Thyroid gland (tissue), 4 donors: ENCODE data around the gene ATP5F1D. TPM values are rescaled to one million over a fixed set of nuclear protein-coding genes. Genes with fewer than 3 reads are reported as not detected.

Experiments
- DNase-seq, 2 donors: peaks; one replicate each; pipeline ENCODE4 v3.0.0-alpha.2; 2019
- H3K27ac ChIP-seq, 3 donors: fragments of 200-600 bp; sonication (generic); 1 replicate in 2 of 3; 2 replicates in 1 of 3; pipeline ENCODE4 v1.5.1; 2016 to 2019; ENCODE audit warnings: mild to moderate bottlenecking in 1 of 3, moderate library complexity in 1 of 3
- H3K27me3 ChIP-seq: fragments of 200-600 bp; sonication (generic); one replicate; pipeline ENCODE4 v1.5.1; 2019
- H3K36me3 ChIP-seq, 2 donors: fragments of 200-600 bp; sonication (generic); one replicate each; pipeline ENCODE4 v1.5.1; 2016 to 2019
- H3K4me1 ChIP-seq, 2 donors: fragments of 200-600 bp; sonication (generic); one replicate each; pipeline ENCODE4 v1.5.1; 2017 to 2019
- H3K4me3 ChIP-seq, 3 donors: fragments of 200-600 bp; sonication (generic); replicated peaks in 1 of 3; 1 replicate in 2 of 3; 2 replicates in 1 of 3; pipeline ENCODE4 v1.5.1; 2016; ENCODE audit warnings: mild to moderate bottlenecking in 1 of 3
- H3K9me3 ChIP-seq: fragments of 200-600 bp; sonication (generic); one replicate; pipeline ENCODE4 v1.5.1; 2017
- POLR2A ChIP-seq, 2 donors: fragments of 450-650 bp; IDR thresholded peaks; one replicate each; pipeline ENCODE4 v1.6.1; 2017; ENCODE audit warnings: antibody characterized with exemption in 2 of 2, mild to moderate bottlenecking in 2 of 2, moderate library complexity in 1 of 2
- WGBS, 2 donors: methylation state at CpG; one replicate each; pipeline ENCODE4 v1.1.5; 2017; 5-methylcytosine and 5-hydroxymethylcytosine counted together
- intact Hi-C: fragments of 100-400 bp; cut with DNase I; formaldehyde crosslinking; loops from one replicate; pipeline ENCODE4 v1.15.1; 2023
- total RNA-seq, 4 donors: library from RNA; depleted of rRNA; stranded (reverse); fragments of >200 nt; gene quantifications; one replicate each; pipeline ENCODE4 v1.2.3, GENCODE V29; 2016
- TF ChIP-seq, protein P1 (sequence below), 6 experiments: fragments of 200-600 bp in 3 of 6; fragments of 450-650 bp in 3 of 6; sonication (generic) in 3 of 6; IDR thresholded peaks; one replicate each; pipeline ENCODE4 v1.5.1; 2016 to 2019; ENCODE audit warnings: antibody characterized with exemption in 6 of 6, mild to moderate bottlenecking in 2 of 6, inconsistent platforms in 1 of 6, moderate library complexity in 1 of 6

ATP5F1D gene
- total RNA-seq, 4 donors from 2014 or later: 39.2 to 182 (median 83.0) TPM

DNA sequence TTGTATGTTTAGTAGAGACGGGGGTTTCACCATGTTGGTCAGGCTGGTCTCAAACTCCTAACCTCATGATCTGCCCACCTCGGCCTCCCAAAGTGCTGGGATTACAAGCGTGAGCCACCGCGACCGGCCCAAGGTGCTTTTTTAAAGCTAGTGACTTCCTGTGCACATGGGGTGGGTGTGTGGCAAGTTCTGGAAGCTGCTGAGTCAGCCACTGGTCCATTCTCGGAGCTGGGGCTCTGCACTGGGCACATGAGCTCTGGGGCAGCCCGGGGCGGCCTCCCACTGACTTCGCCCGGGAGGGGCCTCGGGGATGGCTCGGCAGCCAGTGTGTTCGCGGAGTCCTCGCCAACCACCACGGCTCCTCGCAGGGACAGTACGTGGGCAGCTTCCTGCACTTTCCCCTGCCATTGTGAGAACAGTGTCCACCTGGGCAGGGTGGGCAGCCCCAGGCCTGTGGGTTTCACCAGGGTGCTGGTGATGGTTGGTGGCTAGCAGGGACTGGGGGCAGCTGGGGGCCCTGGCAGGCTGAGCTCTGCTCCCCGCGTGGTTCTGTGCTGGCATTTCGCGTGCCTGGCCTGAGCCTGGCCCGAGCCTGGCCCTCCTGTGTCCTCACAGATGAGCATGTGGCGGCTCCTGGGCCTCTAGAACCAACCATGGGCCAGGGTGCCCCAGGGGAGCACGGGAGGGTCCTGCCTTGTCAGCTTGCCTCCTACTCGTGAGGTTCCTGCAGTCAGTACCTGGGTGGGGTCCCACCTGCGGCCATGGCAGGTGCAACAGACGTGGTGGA, 15.9 kb upstream of the ATP5F1D start:
- TF ChIP-seq, protein P1, sequence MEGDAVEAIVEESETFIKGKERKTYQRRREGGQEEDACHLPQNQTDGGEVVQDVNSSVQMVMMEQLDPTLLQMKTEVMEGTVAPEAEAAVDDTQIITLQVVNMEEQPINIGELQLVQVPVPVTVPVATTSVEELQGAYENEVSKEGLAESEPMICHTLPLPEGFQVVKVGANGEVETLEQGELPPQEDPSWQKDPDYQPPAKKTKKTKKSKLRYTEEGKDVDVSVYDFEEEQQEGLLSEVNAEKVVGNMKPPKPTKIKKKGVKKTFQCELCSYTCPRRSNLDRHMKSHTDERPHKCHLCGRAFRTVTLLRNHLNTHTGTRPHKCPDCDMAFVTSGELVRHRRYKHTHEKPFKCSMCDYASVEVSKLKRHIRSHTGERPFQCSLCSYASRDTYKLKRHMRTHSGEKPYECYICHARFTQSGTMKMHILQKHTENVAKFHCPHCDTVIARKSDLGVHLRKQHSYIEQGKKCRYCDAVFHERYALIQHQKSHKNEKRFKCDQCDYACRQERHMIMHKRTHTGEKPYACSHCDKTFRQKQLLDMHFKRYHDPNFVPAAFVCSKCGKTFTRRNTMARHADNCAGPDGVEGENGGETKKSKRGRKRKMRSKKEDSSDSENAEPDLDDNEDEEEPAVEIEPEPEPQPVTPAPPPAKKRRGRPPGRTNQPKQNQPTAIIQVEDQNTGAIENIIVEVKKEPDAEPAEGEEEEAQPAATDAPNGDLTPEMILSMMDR (IDR thresholded peaks at IDR 0.05): no peak
- no peak for TF ChIP-seq POLR2A (IDR thresholded peaks at IDR 0.05)
- Histone ChIP-seq H3K36me3 (peaks cover 52 to 63% of the 10 kb centered on the region in 2 donors), H3K4me3 (no peak overlapping the region), H3K9me3 (no peaks in the 10 kb centered on the region), H3K27me3 (no peaks in the 10 kb centered on the region), H3K27ac (no peak overlapping the region), H3K4me1 (peaks cover 0 to 10% of the 10 kb centered on the region in 2 donors)
- intact Hi-C loops: no loop called here
- DNase-seq: no peak
- WGBS, 2 donors: 88 to 89% methylated on average over 17 to 18 of the region's 29 CpGs

DNA sequence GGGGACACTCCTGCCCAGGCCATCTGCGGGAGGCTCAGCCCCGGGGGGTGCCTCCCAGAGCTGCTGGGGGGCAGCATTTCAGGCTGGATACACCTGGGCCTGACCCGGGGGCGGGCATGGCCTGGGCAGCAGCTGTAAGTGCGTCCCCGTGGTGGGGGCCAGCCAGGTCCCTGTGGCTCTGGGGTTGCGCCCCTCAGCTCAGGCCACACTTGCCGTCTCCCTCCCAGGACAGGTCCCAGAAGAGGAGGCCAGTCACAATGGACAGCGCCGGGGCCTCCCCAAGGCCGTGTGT, 15.4 kb upstream of the ATP5F1D start:
- peaks cover 0 to 9% of the 10 kb centered on the region in 2 donors for H3K4me1 ChIP-seq
- 100% methylated on average over 1 of the region's 11 CpGs; no CpG with 5 or more reads in 1 of the 2 donors for WGBS, 2 donors
- H3K27me3 ChIP-seq: no peaks in the 10 kb centered on the region
- H3K4me3 ChIP-seq: no peak overlapping the region
- intact Hi-C loops: no loop called here
- no peaks in the 10 kb centered on the region for H3K9me3 ChIP-seq
- no peak for DNase-seq
- H3K27ac ChIP-seq: no peak overlapping the region
- TF ChIP-seq, protein P1 (IDR thresholded peaks at IDR 0.05): no peak
- TF ChIP-seq POLR2A (IDR thresholded peaks at IDR 0.05): no peak
- peaks cover 47 to 58% of the 10 kb centered on the region in 2 donors for H3K36me3 ChIP-seq

DNA sequence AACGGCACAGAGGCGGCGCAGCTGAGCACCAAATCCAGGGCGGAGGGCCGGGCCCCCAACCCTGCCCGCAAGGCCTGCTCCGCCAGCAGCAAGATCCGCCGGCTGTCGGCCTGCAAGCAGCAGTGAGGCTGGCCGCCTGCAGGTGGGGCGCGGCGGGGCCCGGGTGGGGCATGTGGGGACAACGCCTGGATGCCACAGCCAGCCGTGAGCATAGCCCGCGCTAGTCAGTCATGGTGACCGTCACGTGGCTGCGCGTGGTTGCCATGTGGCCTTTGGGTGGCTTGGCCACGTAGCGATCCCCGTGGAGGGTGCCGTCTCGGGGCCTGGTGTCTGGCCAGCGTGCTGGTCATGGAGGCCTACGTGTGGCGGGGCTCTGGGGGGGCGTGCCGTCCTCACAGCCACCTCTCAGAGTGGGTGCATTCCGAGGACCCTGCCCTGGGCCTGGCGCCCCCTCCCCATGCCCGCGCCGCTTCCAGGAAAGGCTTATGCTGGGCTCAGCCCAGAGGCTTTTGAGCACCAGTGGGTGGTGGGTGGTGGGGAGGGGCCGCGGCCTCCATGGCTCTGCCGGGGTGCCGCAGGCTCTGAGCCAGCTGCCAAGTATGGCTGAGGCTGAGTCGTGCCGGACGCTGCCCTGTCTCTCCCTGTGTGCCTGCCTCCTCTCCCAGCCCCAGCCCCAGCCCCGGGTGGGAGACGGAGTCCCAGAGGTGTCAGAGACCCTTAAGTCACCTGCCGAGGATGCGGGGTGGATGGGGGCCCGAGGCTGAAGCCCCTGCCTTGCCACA, 14.8 kb upstream of the ATP5F1D start:
- WGBS, 2 donors: 92 to 94% methylated on average over 10 of the region's 50 CpGs
- Histone ChIP-seq H3K4me1 (peaks cover 0 to 6% of the 10 kb centered on the region in 2 donors), H3K27ac (no peak overlapping the region), H3K36me3 (peaks cover 43 to 52% of the 10 kb centered on the region in 2 donors), H3K4me3 (no peak overlapping the region), H3K27me3 (no peaks in the 10 kb centered on the region), H3K9me3 (no peaks in the 10 kb centered on the region)
- no peak for DNase-seq
- intact Hi-C loops: no loop called here
- TF ChIP-seq, protein P1 (IDR thresholded peaks at IDR 0.05): no peak
- TF ChIP-seq POLR2A (IDR thresholded peaks at IDR 0.05): no peak

DNA sequence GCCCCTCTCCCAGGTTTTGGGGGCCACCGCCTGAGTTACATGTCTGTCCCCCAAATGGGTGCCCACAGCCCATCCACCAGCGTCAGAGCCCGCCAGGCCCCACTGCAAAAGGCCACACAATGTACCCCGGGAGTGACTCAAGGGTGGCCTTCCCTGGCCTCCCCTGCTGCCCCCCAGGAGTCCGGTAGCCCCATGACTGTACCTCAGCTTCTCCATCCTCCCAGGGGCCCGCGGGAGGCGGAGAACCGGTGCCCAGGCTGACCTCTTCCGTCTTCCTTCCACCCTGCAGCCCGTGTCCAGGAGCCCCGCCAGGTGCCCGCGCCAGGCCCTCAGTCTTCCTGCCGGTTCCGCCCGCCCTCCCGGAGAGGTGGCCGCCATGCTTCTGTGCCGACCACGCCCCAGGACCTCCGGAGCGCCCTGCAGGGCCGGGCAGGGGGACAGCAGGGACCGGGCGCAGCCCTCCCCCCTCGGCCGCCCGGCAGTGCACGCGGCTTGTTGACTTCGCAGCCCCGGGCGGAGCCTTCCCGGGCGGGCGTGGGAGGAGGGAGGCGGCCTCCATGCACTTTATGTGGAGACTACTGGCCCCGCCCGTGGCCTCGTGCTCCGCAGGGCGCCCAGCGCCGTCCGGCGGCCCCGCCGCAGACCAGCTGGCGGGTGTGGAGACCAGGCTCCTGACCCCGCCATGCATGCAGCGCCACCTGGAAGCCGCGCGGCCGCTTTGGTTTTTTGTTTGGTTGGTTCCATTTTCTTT, 14.1 kb upstream of the ATP5F1D start:
- WGBS, 2 donors: 93 to 95% methylated on average over 35 to 42 of the region's 56 CpGs

More for the DNA sequence above, 14.1 kb upstream of the ATP5F1D start:
- no peak overlapping the region for H3K27ac ChIP-seq
- no peaks in the 10 kb centered on the region for H3K27me3 ChIP-seq
- H3K4me1 ChIP-seq: peaks cover 0 to 10% of the 10 kb centered on the region in 2 donors
- no peak for DNase-seq
- no peak overlapping the region for H3K4me3 ChIP-seq
- TF ChIP-seq, protein P1 (IDR thresholded peaks at IDR 0.05): no peak
- no peak for TF ChIP-seq POLR2A (IDR thresholded peaks at IDR 0.05)
- H3K9me3 ChIP-seq: no peaks in the 10 kb centered on the region
- H3K36me3 ChIP-seq: peaks cover 36 to 45% of the 10 kb centered on the region in 2 donors
- intact Hi-C loops: no loop called here
